HUES64 (cell line): ENCODE measurements around the gene RCN2.

Experiments
- H3K27ac ChIP-seq: 2 replicates; pipeline ENCODE4 v1.7.0; 2013; ENCODE audit warnings: low read depth, low read length, inconsistent platforms
- H3K27me3 ChIP-seq: 2 replicates; pipeline ENCODE4 v1.6.1; 2013; ENCODE audit warnings: mild to moderate bottlenecking, low read length; ENCODE audit not compliant: insufficient read depth
- H3K36me3 ChIP-seq: 2 replicates; pipeline ENCODE4 v1.6.1; 2013; ENCODE audit warnings: mild to moderate bottlenecking, low read length; ENCODE audit not compliant: insufficient read depth
- H3K4me1 ChIP-seq: 2 replicates; pipeline ENCODE4 v1.6.1; 2013; ENCODE audit warnings: mild to moderate bottlenecking, low read length, moderate library complexity; ENCODE audit not compliant: insufficient read depth
- H3K4me3 ChIP-seq: 2 replicates; pipeline ENCODE4 v1.5.1; 2013; ENCODE audit warnings: mild to moderate bottlenecking, low read length, moderate library complexity
- H3K9ac ChIP-seq: 2 replicates; pipeline ENCODE4 v1.6.1; 2013; ENCODE audit warnings: mild to moderate bottlenecking, low read depth, low read length
- H3K9me3 ChIP-seq: 2 replicates; pipeline ENCODE4 v1.6.1; 2013; ENCODE audit warnings: low read depth, low read length; ENCODE audit not compliant: insufficient read depth
- WGBS: fragments of 150-250, 120-280 bp; methylation state at CpG from one replicate; pipeline ENCODE4 v1.1.7; 2013; ENCODE audit warnings: missing lambda C conversion rate; 5-methylcytosine and 5-hydroxymethylcytosine counted together

Gene RCN2

GRCh38 chr15:76996076-76996525 lies 64.6 kb downstream of the RCN2 start:
- H3K27me3 ChIP-seq, result no peaks in the 10 kb centered on the region
- H3K27ac ChIP-seq, result no peak overlapping the region
- no peaks in the 10 kb centered on the region for H3K4me1 ChIP-seq
- H3K36me3 ChIP-seq, result no peaks in the 10 kb centered on the region
- no peak overlapping the region for H3K4me3 ChIP-seq
- H3K9me3 ChIP-seq, result no peaks in the 10 kb centered on the region
- no peak overlapping the region for H3K9ac ChIP-seq
- WGBS, result 84% methylated on average over 9 of the region's 9 CpGs

- 87% methylated on average over 14 of the region's 14 CpGs for WGBS
- H3K4me3 ChIP-seq, result no peak overlapping the region
- no peaks in the 10 kb centered on the region for H3K27me3 ChIP-seq
- no peaks in the 10 kb centered on the region for H3K9me3 ChIP-seq
- no peak overlapping the region for H3K9ac ChIP-seq
- H3K27ac ChIP-seq, result no peak overlapping the region
- H3K4me1 ChIP-seq, result no peaks in the 10 kb centered on the region
- H3K36me3 ChIP-seq, result no peaks in the 10 kb centered on the region
Measured at GRCh38 chr15:76996526-76997401, 65.2 kb downstream of the RCN2 start.

- Histone ChIP-seq H3K27ac (no peak overlapping the region), H3K4me3 (no peak overlapping the region), H3K27me3 (no peaks in the 10 kb centered on the region), H3K9me3 (no peaks in the 10 kb centered on the region), H3K9ac (no peak overlapping the region), H3K4me1 (no peaks in the 10 kb centered on the region), H3K36me3 (no peaks in the 10 kb centered on the region)
- WGBS, result 83% methylated on average over 8 of the region's 8 CpGs
Measured at GRCh38 chr15:76998663-76999285, 67.2 kb downstream of the RCN2 start.

GRCh38 chr15:76999996-77000395 lies 68.4 kb downstream of the RCN2 start:
- H3K4me3 ChIP-seq, result no peak overlapping the region
- no peaks in the 10 kb centered on the region for H3K9me3 ChIP-seq
- H3K36me3 ChIP-seq, result no peaks in the 10 kb centered on the region
- no peaks in the 10 kb centered on the region for H3K4me1 ChIP-seq
- H3K9ac ChIP-seq, result no peak overlapping the region
- no peak overlapping the region for H3K27ac ChIP-seq
- 85% methylated on average over 2 of the region's 2 CpGs for WGBS
- H3K27me3 ChIP-seq, result no peaks in the 10 kb centered on the region

- Histone ChIP-seq H3K9ac (no peak overlapping the region), H3K9me3 (no peaks in the 10 kb centered on the region), H3K27ac (no peak overlapping the region), H3K36me3 (no peaks in the 10 kb centered on the region), H3K4me1 (no peaks in the 10 kb centered on the region), H3K27me3 (no peaks in the 10 kb centered on the region), H3K4me3 (no peak overlapping the region)
- 89% methylated on average over 4 of the region's 4 CpGs for WGBS
Measured at GRCh38 chr15:77001351-77001750, 69.8 kb downstream of the RCN2 start.

- H3K27ac ChIP-seq, result no peak overlapping the region
- 89% methylated on average over 4 of the region's 4 CpGs for WGBS
- H3K36me3 ChIP-seq, result no peaks in the 10 kb centered on the region
- no peak overlapping the region for H3K9ac ChIP-seq
- no peaks in the 10 kb centered on the region for H3K4me1 ChIP-seq
- no peak overlapping the region for H3K4me3 ChIP-seq
- no peaks in the 10 kb centered on the region for H3K9me3 ChIP-seq
- H3K27me3 ChIP-seq, result no peaks in the 10 kb centered on the region
Measured at GRCh38 chr15:77001966-77002365, 70.4 kb downstream of the RCN2 start.

- no peaks in the 10 kb centered on the region for H3K9me3 ChIP-seq
- H3K9ac ChIP-seq, result no peak overlapping the region
- WGBS, result 91% methylated on average over 7 of the region's 7 CpGs
- no peaks in the 10 kb centered on the region for H3K36me3 ChIP-seq
- no peaks in the 10 kb centered on the region for H3K27me3 ChIP-seq
- no peaks in the 10 kb centered on the region for H3K4me1 ChIP-seq
- H3K27ac ChIP-seq, result no peak overlapping the region
- no peak overlapping the region for H3K4me3 ChIP-seq
Measured at GRCh38 chr15:77002436-77002835, 70.9 kb downstream of the RCN2 start.

- no peak overlapping the region for H3K27ac ChIP-seq
- no peaks in the 10 kb centered on the region for H3K27me3 ChIP-seq
- no peaks in the 10 kb centered on the region for H3K9me3 ChIP-seq
- no peaks in the 10 kb centered on the region for H3K36me3 ChIP-seq
- no peak overlapping the region for H3K4me3 ChIP-seq
- H3K4me1 ChIP-seq, result no peaks in the 10 kb centered on the region
- WGBS, result 90% methylated on average over 16 of the region's 16 CpGs
- H3K9ac ChIP-seq, result no peak overlapping the region
Measured at GRCh38 chr15:77002954-77003912, 71.7 kb downstream of the RCN2 start.
